NCI-H1694 treated with DMSO at 0.1 percent for 48 hours (cell line): ENCODE data around the gene WNK1.

ENCODE experiments used
- DNase-seq: peaks from one replicate; lab custom pipeline; 2025; lab: John Stamatoyannopoulos, UW

Gene WNK1

GRCh38 chr12:951176-951575 lies 198.8 kb downstream of the WNK1 start:
- no peak for DNase-seq

GRCh38 chr12:953776-954175 lies 201.4 kb downstream of the WNK1 start:
- DNase-seq, result peak; percentile 30

- DNase-seq, result no peak
Observed at GRCh38 chr12:954741-955140, 202.4 kb downstream of the WNK1 start.

- DNase-seq, result no peak
Observed at GRCh38 chr12:955939-956338, 203.6 kb downstream of the WNK1 start.

GRCh38 chr12:958588-959123 lies 206.3 kb downstream of the WNK1 start:
- no peak for DNase-seq
